ENCODE measurements around the gene DBR1.

- no peak for TF ChIP-seq POLR2A (IDR thresholded peaks at IDR 0.05)
- no peak for TF ChIP-seq CTCF (IDR thresholded peaks at IDR 0.05)
- no peak for TF ChIP-seq POLR2AphosphoS5 (IDR thresholded peaks at IDR 0.05)
Observed at GRCh38 chr3:138206196-138206595, 31.5 kb upstream of the DBR1 start.

All from sigmoid colon (tissue), 4 donors.